VCaP (cell line): ENCODE results near the gene WDR12.
A peak's percentile ranks its signal among the peaks of the same experiment; 100 is the strongest.
"Not testable (repeated sequence)": the region's sequence is repeated elsewhere in the genome, so short reads cannot be mapped to it uniquely, and the experiment has no call there.

Experiments
- H3K27ac ChIP-seq: fragments of 450-650 bp; 2 replicates; pipeline ENCODE4 v1.5.1; 2017
- CTCF ChIP-seq: fragments of 450-650 bp; conservative IDR thresholded peaks from 2 replicates; pipeline ENCODE4 v1.5.1; 2017; ENCODE audit warnings: mild to moderate bottlenecking, moderate library complexity

The WDR12 gene

GRCh38 chr2:202877699-202878098 lies 33.8 kb downstream of the WDR12 start:
- no peak for TF ChIP-seq CTCF
- no peak overlapping the region for H3K27ac ChIP-seq

- H3K27ac ChIP-seq: peak within 1 kb of the TSS; percentile 93
- no peak for TF ChIP-seq CTCF
Measured at GRCh38 chr2:202871300-202872141, 40.0 kb downstream of the WDR12 start, which contains the start of gene ICA1L. Gene ICA1L, minus strand, starts transcription at chr2:202871766. Its CDS starts 42,757 bp downstream, at chr2:202829009.

GRCh38 chr2:202870431-202871299 lies 40.8 kb downstream of the WDR12 start:
- TF ChIP-seq CTCF: peak; percentile 45
- peak overlapping the region; percentile 93 for H3K27ac ChIP-seq

- TF ChIP-seq CTCF: no peak
- no peak overlapping the region for H3K27ac ChIP-seq
Measured at GRCh38 chr2:202861987-202862386, 49.5 kb downstream of the WDR12 start.

- no peak for TF ChIP-seq CTCF
- H3K27ac ChIP-seq: no peak overlapping the region
Measured at GRCh38 chr2:202858601-202859000, 52.9 kb downstream of the WDR12 start.

- not testable (repeated sequence) for H3K27ac ChIP-seq
Measured at GRCh38 chr2:202849343-202849742, 62.1 kb downstream of the WDR12 start.

- H3K27ac ChIP-seq: no peak overlapping the region
Measured at GRCh38 chr2:202848813-202849212, 62.7 kb downstream of the WDR12 start.

More at GRCh38 chr2:202848813-202849212, 62.7 kb downstream of the WDR12 start:
- no peak for TF ChIP-seq CTCF
